Astrocyte (in vitro differentiated cells and primary cell): ENCODE results near the gene EPC2. TPM values are rescaled to one million over a fixed set of nuclear protein-coding genes. Genes with fewer than 3 reads are reported as not detected.

Source experiments
- DNase-seq: peaks from one replicate; pipeline ENCODE4 v3.0.0-alpha.2; 2010; ENCODE audit warnings: low read depth
- FAIRE-seq: peaks from 2 replicates; lab custom pipeline; 2011; peaks lifted over from hg19 to GRCh38; lab: Jason Lieb, UNC
- H2AFZ ChIP-seq: 2 replicates; pipeline ENCODE4 v1.6.0; 2012; ENCODE audit warnings: low read depth, low read length, inconsistent platforms
- H3K27ac ChIP-seq: 2 replicates; pipeline ENCODE4 v1.5.1; 2011; ENCODE audit warnings: low read depth, low read length, inconsistent platforms
- H3K27me3 ChIP-seq: 2 replicates; pipeline ENCODE4 v1.6.0; 2011; ENCODE audit warnings: low read length, inconsistent platforms; ENCODE audit not compliant: insufficient read depth
- H3K36me3 ChIP-seq: 2 replicates; pipeline ENCODE4 v1.5.1; 2011; ENCODE audit warnings: low read length, inconsistent platforms; ENCODE audit not compliant: insufficient read depth
- H3K4me1 ChIP-seq: 2 replicates; pipeline ENCODE4 v1.5.1; 2011; ENCODE audit warnings: low read length, inconsistent platforms; ENCODE audit not compliant: insufficient read depth
- H3K4me2 ChIP-seq: 2 replicates; pipeline ENCODE4 v1.6.0; 2012; ENCODE audit warnings: low read length, inconsistent platforms
- H3K4me3 ChIP-seq: 2 replicates; pipeline ENCODE4 v1.5.1; 2011; ENCODE audit warnings: low read depth, mild to moderate bottlenecking, low read length, inconsistent platforms; ENCODE audit not compliant: insufficient read depth
- H3K79me2 ChIP-seq: 2 replicates; pipeline ENCODE4 v1.6.0; 2012; ENCODE audit warnings: mild to moderate bottlenecking, low read length, inconsistent platforms; ENCODE audit not compliant: insufficient read depth
- H3K9ac ChIP-seq: 2 replicates; pipeline ENCODE4 v1.6.0; 2012; ENCODE audit warnings: mild to moderate bottlenecking, low read length, inconsistent platforms
- H3K9me3 ChIP-seq: 2 replicates; pipeline ENCODE4 v1.5.1; 2012; ENCODE audit warnings: low read depth, mild to moderate bottlenecking, low read length, inconsistent platforms; ENCODE audit not compliant: insufficient read depth
- H4K20me1 ChIP-seq: 2 replicates; pipeline ENCODE4 v1.6.0; 2012; ENCODE audit warnings: low read length, inconsistent platforms; ENCODE audit not compliant: insufficient read depth
- H3K27ac Mint-ChIP-seq: one replicate; pipeline ENCODE4 v1.8.0; 2021; ENCODE audit warnings: mild to moderate bottlenecking, mixed read lengths; ENCODE audit not compliant: unreplicated experiment
- H3K27me3 Mint-ChIP-seq: one replicate; pipeline ENCODE4 v1.8.0; 2021; ENCODE audit warnings: low read depth, mixed read lengths; ENCODE audit not compliant: unreplicated experiment
- H3K36me3 Mint-ChIP-seq: one replicate; pipeline ENCODE4 v1.8.0; 2021; ENCODE audit warnings: low read depth, mixed read lengths; ENCODE audit not compliant: unreplicated experiment
- H3K4me1 Mint-ChIP-seq: one replicate; pipeline ENCODE4 v1.8.0; 2021; ENCODE audit warnings: low read depth, mixed read lengths; ENCODE audit not compliant: unreplicated experiment
- H3K4me3 Mint-ChIP-seq: one replicate; pipeline ENCODE4 v1.8.0; 2021; ENCODE audit warnings: mild to moderate bottlenecking, moderate library complexity, mixed read lengths; ENCODE audit not compliant: unreplicated experiment
- H3K9me3 Mint-ChIP-seq: one replicate; pipeline ENCODE4 v1.8.0; 2021; ENCODE audit warnings: mild to moderate bottlenecking, mixed read lengths; ENCODE audit not compliant: unreplicated experiment
- EZH2 ChIP-seq: IDR thresholded peaks from 2 replicates; pipeline ENCODE4 v1.6.1; 2012; ENCODE audit warnings: mild to moderate bottlenecking, low read length, inconsistent platforms; ENCODE audit not compliant: insufficient read depth
- total RNA-seq: library from RNA; stranded (reverse); gene quantifications from 2 replicates; pipeline ENCODE4 v1.2.1, GENCODE V29; 2021
- TF ChIP-seq, protein P1 (sequence below): IDR thresholded peaks from 2 replicates; pipeline ENCODE4 v1.5.1; 2011; ENCODE audit warnings: low read depth, mild to moderate bottlenecking, inconsistent platforms, low read length, moderate library complexity; ENCODE audit not compliant: insufficient read depth

EPC2 gene
- total RNA-seq, 1 donor from 2014 or later, result 24.8 TPM

DNA sequence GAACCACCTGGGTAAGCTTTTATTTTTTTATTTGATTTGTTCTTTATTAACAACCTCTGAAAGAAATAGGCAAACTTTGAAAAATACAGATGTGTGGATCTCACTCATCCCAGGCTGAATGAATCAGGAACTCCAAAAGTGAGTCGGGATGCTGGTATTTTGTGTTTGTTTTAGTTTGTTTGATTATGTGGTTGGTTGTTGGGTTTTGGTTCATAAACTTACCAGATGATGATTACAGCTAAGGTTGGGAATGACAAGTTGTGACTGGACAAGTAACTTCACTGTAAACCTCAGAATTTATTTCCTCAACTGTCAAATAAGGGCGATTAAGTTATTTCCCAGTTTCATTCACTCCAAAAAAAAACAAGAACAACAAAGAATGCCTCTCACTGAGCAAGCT lies 150.0 kb downstream of the EPC2 start:
- no peak overlapping the region for H3K9ac ChIP-seq
- no peak overlapping the region for H3K27ac ChIP-seq
- peaks cover 3% of the 10 kb centered on the region for H3K27me3 ChIP-seq
- DNase-seq (peak; percentile 29), FAIRE-seq (no peak)
- H3K27me3 Mint-ChIP-seq, result peaks cover 3% of the 10 kb centered on the region
- no peaks in the 10 kb centered on the region for H3K9me3 ChIP-seq
- no peaks in the 10 kb centered on the region for H3K9me3 Mint-ChIP-seq
- peak overlapping the region; percentile 21 for H3K4me3 Mint-ChIP-seq
- H3K36me3 ChIP-seq, result no peaks in the 10 kb centered on the region
- no peak overlapping the region for H3K4me2 ChIP-seq
- H3K79me2 ChIP-seq, result no peaks in the 10 kb centered on the region
- no peak overlapping the region for H3K4me3 ChIP-seq
- peak overlapping the region; percentile 79 for H3K27ac Mint-ChIP-seq
- TF ChIP-seq, protein P1, sequence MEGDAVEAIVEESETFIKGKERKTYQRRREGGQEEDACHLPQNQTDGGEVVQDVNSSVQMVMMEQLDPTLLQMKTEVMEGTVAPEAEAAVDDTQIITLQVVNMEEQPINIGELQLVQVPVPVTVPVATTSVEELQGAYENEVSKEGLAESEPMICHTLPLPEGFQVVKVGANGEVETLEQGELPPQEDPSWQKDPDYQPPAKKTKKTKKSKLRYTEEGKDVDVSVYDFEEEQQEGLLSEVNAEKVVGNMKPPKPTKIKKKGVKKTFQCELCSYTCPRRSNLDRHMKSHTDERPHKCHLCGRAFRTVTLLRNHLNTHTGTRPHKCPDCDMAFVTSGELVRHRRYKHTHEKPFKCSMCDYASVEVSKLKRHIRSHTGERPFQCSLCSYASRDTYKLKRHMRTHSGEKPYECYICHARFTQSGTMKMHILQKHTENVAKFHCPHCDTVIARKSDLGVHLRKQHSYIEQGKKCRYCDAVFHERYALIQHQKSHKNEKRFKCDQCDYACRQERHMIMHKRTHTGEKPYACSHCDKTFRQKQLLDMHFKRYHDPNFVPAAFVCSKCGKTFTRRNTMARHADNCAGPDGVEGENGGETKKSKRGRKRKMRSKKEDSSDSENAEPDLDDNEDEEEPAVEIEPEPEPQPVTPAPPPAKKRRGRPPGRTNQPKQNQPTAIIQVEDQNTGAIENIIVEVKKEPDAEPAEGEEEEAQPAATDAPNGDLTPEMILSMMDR, result no peak
- no peak for TF ChIP-seq EZH2
- H3K4me1 ChIP-seq, result no peaks in the 10 kb centered on the region
- peaks cover 6% of the 10 kb centered on the region for H3K36me3 Mint-ChIP-seq
- H2AFZ ChIP-seq, result no peak overlapping the region
- no peaks in the 10 kb centered on the region for H4K20me1 ChIP-seq
- peaks cover 23% of the 10 kb centered on the region for H3K4me1 Mint-ChIP-seq

DNA sequence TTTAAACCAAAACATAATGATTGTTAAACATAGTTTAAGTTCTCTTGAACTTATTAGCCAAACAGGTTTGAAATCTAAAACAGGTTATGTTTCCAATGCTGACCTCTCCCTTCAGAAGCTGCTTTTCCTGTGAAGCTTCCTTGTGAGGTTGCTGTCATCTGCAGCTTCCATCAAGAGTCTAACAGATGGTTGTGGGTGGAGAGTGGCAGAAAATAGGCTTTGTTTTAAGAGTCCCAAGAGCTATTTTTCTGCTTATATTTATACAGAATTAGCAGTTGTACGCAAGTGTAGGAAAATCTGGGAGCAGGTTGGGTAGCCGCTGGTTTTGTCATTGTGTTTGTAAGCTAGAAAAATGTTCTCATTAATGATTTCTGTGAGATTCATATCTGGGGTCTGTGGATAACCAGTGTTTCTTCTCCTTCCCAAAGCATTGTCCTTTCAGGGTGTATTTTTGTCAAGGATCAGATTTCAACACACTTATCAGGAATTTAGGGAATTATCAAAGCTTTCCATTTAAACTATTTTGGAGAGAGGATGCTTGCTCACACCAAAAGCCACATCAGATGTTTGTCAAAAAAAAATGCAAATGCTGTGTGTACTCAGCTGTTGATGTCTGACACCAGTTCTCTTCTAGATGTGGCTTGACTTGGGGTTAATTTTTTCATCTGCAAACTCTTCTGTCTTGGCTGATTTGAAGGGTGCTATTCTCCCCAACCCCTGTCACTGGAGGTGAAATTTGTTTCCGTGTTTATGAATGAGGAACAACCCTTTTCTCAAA lies 152.4 kb downstream of the EPC2 start:
- Histone ChIP-seq H3K79me2 (no peaks in the 10 kb centered on the region), H3K27ac (no peak overlapping the region), H3K9me3 (no peaks in the 10 kb centered on the region), H3K4me3 (no peak overlapping the region), H3K36me3 (no peaks in the 10 kb centered on the region), H2AFZ (no peak overlapping the region), H3K27me3 (peaks cover 3% of the 10 kb centered on the region), H3K4me1 (no peaks in the 10 kb centered on the region), H3K4me2 (no peak overlapping the region), H3K9ac (no peak overlapping the region), H4K20me1 (no peaks in the 10 kb centered on the region)
- no peak overlapping the region for H3K4me3 Mint-ChIP-seq
- H3K4me1 Mint-ChIP-seq, result peaks cover 23% of the 10 kb centered on the region
- H3K9me3 Mint-ChIP-seq, result no peaks in the 10 kb centered on the region
- H3K36me3 Mint-ChIP-seq, result peaks cover 3% of the 10 kb centered on the region
- TF ChIP-seq, protein P1, result no peak
- TF ChIP-seq EZH2, result no peak
- H3K27ac Mint-ChIP-seq, result no peak overlapping the region
- peaks cover 3% of the 10 kb centered on the region for H3K27me3 Mint-ChIP-seq
- FAIRE-seq (no peak), DNase-seq (no peak)

DNA sequence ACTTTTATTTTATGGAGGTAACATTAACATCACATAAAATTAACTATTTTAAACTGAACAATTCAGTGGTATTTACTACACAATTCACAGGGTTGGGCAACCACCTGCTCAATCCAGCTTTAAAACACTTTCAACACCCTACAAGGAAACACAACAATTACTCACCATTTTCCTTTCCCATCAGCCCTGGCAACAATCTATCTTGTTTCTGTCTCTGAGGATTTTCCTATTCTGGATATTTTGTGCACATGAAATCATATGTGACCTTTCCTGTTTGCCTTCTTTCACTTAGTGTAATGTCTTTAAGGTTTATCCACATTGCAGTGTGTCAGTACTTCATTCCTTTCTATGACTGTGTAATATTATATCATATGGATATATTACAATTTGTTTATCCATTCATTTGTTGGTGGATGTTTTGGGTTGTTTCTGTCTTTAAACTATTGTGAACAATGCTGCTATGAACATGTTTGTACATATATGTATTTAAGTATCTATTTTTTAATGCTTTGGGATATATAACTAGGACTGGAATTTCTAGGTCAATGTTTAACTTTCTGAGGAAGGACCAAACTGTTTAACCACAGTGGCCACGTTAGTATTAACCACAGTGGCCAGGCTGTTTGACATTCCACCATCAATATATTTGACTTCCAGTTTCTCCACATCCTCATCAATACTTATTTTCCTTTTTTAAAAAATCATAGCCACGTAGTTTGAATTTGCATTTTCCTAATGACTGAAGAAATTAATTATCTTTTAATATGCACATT lies 158.1 kb downstream of the EPC2 start:
- no peak for FAIRE-seq
- no peaks in the 10 kb centered on the region for H3K27me3 ChIP-seq
- Mint-ChIP-seq H3K36me3 (peaks cover 3% of the 10 kb centered on the region), H3K27me3 (peaks cover 3% of the 10 kb centered on the region), H3K4me3 (no peak overlapping the region), H3K4me1 (no peaks in the 10 kb centered on the region), H3K9me3 (peaks cover 2% of the 10 kb centered on the region), H3K27ac (no peak overlapping the region)
- no peak overlapping the region for H3K9ac ChIP-seq
- no peak for TF ChIP-seq EZH2
- TF ChIP-seq, protein P1, result no peak
- no peaks in the 10 kb centered on the region for H3K4me1 ChIP-seq
- no peak overlapping the region for H3K4me2 ChIP-seq
- H3K36me3 ChIP-seq, result no peaks in the 10 kb centered on the region
- H3K27ac ChIP-seq, result no peak overlapping the region
- no peaks in the 10 kb centered on the region for H4K20me1 ChIP-seq
- DNase-seq, result no peak
- H3K4me3 ChIP-seq, result no peak overlapping the region
- no peak overlapping the region for H2AFZ ChIP-seq
- H3K9me3 ChIP-seq, result no peaks in the 10 kb centered on the region
- no peaks in the 10 kb centered on the region for H3K79me2 ChIP-seq
